GM18499 (cell line): ENCODE data around the gene TRABD2B.

Source experiments
- ATAC-seq: cut with Tn5 transposase; IDR thresholded peaks from one replicate; pipeline ENCODE4 v1.9.1; 2021; ENCODE audit warnings: moderate number of reproducible peaks; ENCODE audit not compliant: insufficient read depth, unreplicated experiment

The TRABD2B gene

DNA sequence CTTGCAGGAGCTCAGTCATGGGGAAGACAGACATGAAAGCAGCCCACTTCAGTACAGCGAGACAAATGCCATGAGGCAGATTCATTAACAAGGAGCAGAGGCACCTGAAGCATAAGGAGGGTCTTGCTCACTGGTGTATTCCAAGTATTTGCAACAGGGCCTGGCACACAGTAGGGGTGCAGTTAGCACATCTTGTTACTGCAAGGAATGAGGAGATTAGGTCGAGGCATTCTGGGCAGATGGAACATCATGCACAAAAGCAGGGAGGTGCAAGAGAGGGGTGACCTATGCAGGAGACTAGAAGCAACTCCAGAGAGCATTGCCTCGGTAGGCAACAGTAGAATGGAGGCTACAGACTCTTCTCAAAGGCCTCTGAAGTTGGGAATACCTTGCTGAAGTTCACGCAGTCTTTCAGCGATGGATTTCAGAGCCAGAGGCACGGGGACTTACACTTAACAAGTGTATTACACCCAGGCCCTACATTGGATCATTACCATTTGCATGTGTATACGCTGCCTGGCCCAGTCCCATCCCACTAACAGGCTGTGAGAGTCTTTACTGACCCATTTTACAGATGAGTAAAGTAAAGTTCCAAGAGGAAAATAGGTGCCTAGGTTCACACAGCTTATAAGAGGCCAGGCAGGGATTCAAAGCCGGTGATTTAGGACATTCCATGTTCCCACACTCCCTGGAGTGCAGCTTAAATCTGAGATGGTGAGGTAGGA lies 82.1 kb downstream of the TRABD2B start:
- ATAC-seq: no peak

GRCh38 chr1:47914218-47914938 lies 82.8 kb downstream of the TRABD2B start:
- ATAC-seq: no peak

DNA sequence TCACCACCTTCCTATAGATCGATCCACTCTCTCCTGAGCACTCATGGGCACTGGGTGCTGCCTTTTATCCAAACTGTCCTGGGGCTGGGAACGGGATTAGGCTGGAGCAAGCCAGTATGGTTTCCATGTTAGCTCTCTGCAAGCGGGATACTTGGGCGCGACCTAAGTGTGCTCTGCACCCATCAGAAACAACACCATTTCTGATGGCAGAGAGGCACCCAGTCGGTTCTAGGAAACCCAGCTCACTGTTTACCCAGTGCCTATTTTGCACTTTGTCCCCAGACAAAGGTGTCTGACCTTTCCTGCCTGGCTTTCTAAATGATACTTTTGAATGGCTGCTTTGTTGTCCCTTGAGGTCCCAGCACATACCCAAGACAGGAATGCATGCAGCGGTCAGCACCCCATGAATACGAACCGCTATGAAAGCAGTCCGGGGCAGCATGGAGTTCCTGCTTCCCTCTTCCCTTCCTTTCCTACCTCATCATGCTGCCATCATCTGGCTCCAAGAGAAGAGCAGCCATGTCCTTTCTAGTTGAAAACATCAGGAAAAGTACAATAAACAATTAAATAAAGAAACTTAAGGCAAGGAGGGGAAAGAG lies 83.9 kb downstream of the TRABD2B start:
- ATAC-seq: no peak

GRCh38 chr1:47912756-47913155 lies 84.4 kb downstream of the TRABD2B start:
- no peak for ATAC-seq

GRCh38 chr1:47911892-47912291 lies 85.3 kb downstream of the TRABD2B start:
- ATAC-seq: no peak

DNA sequence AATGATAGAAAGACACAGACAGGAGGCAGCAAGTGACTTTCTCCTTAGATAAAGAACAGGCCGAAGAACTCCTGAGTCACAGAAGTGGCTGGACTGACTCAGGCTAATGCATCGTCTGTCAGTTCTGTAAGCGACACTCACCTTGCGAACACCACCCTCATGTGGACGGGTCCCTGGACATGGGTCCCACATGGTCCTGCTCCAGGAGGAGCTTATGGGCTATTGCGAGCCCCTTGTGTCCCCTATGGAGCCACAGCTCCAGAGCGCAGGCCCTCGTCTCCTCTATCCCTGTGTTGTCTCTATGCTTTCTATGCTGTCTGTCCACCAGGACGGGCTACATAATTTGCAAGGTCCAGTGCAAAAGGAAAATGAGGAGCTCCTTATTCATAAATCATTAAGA lies 85.8 kb downstream of the TRABD2B start:
- no peak for ATAC-seq

- no peak for ATAC-seq
Measured at GRCh38 chr1:47908258-47908657, 88.9 kb downstream of the TRABD2B start.

DNA sequence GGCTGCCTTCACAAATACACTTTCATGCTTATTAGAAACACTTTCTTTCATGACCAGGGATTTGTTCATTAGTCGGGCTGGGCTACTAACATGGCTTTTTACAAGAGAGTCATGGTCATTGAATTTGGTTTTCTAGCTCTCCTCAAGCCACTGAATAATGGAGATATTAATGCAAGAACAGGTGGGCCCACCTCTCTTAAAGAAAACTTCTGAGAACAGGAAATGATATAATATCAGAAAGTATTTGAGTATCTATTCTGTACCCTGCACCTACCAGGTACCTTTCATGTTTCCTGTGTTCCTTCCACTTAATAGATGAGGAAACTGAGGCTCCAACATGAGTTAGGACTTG lies 90.0 kb downstream of the TRABD2B start:
- no peak for ATAC-seq

DNA sequence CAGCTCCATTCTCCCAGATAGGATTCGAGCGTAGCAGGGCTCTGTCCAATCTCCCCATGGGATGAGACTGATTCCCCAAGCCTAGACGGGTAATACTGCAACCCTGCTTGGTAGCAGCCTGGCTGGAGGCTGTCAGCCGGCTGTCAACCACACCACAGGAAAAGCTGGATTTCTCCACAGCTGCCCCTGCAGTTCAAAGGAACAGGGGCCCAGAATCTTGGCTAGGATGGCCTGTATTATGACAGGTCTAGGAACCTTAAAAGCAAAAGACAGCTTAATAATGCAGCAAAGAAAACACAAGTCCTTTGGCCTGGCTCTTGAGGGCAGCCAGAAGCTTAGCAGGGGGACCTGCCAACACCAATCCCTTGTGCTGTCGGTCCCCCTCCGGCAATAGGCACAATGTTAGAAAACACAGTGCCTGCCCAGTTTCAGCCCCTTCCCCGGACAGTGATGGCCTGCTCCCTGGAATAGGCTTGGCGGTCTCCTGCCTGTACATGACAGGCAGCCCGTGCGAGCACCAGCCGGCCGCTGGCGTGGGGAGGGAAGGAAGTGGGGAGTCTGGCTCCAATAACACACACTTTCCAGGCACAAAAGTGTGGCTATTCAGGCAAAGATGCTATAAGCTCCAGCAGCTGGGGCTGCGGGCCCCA lies 90.5 kb downstream of the TRABD2B start:
- no peak for ATAC-seq

DNA sequence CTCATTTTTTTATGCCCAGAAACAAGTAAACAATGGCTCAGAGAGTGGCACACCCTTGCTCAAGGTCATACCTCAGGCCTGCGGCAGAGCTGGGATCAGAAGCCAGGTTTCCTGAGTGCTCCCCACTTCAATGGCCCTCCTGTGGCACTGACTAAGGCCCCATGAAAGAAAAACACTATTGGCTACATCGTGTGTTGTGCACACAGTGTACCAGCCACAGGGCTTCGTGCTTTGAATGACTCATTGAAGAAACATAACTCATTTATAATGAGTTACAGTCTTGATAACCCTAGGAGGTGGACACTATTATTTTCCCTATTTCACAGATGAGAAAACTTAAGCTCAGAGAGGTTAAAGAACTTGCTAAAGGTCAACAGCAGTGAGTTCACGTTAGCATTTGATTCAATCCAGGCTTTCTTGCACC lies 91.2 kb downstream of the TRABD2B start:
- no peak for ATAC-seq

- no peak for ATAC-seq
Measured at GRCh38 chr1:47903723-47904122, 93.5 kb downstream of the TRABD2B start.

DNA sequence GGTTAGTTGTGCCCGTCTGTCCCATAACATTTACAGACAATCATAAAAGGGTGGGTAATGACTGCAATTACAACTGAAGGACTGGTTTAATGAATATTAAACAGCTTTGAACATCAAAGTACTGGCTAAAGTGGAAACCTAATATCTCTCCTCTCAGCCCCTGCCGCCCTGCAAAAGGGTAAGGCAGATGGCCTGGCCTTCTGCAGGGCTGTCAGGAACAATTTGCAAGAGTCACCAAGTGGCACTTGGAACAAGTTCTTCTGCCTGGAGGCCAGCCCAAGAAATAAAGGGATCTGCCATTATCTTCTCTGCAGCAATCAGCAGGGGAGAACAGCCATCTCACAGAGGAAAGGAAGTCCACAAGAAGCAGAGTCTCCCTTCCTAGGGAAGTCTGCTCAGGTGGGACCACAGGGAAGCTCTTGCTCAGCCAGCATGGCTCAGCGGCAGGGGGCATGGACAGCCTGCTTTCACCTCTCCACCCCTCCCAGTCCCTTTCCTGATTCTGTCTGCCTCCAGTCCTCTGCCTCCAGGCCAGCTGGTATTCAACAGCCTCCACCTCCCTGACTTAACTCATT lies 96.1 kb downstream of the TRABD2B start:
- ATAC-seq: no peak

- no peak for ATAC-seq
Measured at GRCh38 chr1:47898133-47898845, 98.9 kb downstream of the TRABD2B start.

DNA sequence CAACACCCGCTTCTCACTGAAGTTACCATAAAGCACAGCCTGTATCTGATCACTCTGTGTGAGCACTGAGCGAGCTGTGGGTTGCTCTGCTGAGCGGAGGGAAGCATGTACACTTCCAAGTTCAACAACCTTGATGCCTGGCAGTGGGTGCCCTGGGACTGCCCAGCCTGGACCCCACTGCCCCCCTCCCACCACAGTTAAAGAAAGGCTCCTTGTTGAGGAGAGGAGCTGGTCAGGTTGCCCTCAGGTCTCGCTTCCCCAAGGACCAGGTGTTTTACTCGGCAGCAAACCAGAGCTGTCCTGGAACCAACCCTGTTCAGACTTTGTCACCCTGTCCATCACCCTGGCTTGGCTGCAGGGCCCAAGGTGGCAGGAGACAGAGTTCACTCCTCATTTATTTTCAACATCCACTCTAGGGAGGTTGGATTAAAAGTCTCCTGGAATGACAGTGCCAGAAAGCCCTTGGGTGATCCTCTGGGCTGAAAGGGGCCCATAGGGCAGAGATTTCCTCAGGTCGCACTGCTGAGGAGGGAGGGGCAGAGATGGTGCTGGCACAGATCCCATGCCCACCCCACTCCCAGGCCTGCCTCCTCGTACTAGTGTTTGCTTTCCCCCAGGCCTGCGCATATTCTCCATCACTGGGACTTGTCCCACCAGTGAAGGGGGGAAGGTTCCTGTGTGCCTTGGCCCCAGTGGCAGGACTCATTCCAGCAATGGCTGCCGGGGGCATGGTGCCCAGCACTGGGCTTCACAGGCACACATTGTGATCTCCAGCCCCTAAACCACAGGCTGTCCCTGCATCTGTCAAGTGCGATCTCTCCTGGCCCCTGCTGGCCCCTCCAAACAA lies 101.7 kb downstream of the TRABD2B start:
- ATAC-seq: no peak

DNA sequence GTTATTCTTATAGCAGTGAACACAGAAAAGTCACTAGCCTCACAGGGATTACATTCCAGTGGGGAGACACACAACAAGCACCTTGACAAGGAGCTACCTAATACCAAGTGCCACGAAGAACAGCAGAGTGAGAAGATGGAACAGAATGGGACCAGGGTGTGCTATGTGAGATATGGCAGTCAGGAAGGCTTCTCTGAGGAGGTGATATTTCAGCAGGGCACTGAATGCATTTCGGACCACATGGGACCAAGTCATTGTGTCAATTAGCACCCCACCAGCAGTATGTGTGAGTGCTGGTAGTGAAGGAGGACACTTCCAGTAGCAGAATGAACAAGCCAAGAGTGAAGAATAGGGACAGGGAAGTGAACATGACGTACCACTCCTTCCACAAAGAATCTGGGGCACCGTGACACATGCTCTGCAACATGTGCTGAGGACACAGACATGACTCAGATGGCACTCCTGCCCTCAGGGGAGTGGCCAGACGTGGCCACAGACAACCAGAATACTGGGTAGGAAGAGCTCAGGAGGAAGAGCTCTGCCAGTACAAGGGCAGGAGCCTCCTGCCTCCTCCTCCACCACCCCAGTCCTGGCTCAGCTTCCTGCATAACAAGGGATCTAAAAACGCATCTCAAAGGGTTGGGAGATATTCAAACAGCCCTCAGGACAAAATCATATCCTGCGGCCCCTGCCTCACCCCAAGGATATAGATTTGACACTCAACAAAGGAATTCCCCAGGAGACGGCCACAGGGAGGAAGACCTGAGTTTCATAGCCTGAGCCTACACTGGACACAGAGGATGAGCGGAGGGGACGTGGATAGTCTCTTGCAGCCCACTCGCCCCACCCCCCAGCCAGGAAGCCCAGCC lies 102.5 kb downstream of the TRABD2B start:
- ATAC-seq: no peak

DNA sequence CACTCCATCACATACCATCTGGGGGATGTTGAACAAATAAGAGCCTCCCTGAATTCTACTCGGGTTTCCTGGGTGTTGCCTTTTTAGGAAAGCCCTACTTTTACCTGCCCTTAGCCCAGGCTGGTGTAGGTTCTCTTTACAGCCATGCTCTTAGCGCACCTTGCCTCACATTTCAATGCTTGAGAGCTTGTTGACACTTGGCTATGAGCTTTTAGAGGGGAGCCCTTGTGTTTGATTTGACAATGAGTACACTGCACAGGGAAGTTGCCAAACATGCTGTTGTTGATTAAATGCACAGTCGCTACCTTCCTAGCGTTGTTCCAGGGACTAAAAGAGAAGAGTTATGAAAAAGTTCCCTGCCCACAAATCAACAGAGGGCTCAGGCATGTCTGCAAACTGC lies 103.8 kb downstream of the TRABD2B start:
- no peak for ATAC-seq

DNA sequence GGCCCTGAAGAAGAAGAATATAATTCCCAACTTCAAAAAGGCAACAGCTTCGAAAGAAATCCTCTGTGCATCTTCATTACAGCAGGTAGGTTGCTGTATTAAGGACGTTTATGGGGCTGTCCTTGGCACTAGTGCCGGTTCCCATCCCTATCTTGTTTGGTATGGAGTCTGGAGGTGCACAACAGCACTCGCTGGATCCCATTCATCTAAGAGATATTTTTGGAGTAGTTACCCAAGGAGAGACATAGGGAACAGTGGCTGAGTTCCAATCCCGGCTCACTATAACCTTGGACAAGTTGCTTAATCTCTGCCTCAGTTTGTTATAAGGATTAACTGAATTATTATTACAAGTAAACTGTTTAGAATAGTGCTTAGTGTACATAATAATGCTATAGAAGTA lies 106.4 kb downstream of the TRABD2B start:
- no peak for ATAC-seq

DNA sequence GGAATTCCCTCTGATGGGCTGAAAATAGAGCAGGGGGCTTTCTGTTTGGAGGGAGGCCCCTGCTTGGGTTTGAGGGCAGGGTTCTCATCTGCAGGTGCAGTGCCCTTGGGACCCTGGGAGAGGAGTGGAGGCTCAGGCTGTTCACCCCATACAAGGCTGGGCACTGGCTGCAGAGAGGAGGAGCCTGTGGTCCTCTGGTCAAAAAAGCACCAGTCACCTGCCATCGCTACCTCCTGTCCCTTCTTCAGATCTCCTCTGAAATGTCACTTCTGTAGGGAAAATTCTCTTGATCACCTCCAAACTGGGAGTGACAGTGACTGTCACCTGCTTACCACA lies 108.9 kb downstream of the TRABD2B start:
- no peak for ATAC-seq
